Prostate gland (tissue), 2 donors: ENCODE measurements around the gene ARHGEF4. TPM values are rescaled to one million over a fixed set of nuclear protein-coding genes. Genes with fewer than 3 reads are reported as not detected.
A peak's percentile ranks its signal among the peaks of the same experiment; 100 is the strongest.

Experiments used
- DNase-seq: peaks from one replicate; pipeline ENCODE4 v3.0.0-alpha.2; 2019; ENCODE audit warnings: low spot score
- H3K27ac ChIP-seq, 2 donors: fragments of 200-600 bp; sonication (generic); 2 replicates each; pipeline ENCODE4 v1.5.1; 2017 to 2019
- H3K27me3 ChIP-seq: fragments of 200-600 bp; sonication (generic); replicated peaks from 2 replicates; pipeline ENCODE4 v1.5.1; 2019; ENCODE audit not compliant: insufficient read depth
- H3K36me3 ChIP-seq, 2 donors: fragments of 200-600 bp; sonication (generic); 1 replicate in 1 of 2; 2 replicates in 1 of 2; pipeline versions ENCODE4 v1.5.1 to v1.8.1; 2017 to 2019
- H3K4me1 ChIP-seq: fragments of 200-600 bp; sonication (generic); replicated peaks from 2 replicates; pipeline ENCODE4 v1.5.1; 2019
- H3K4me3 ChIP-seq, 2 donors: fragments of 200-600 bp; sonication (generic); 2 replicates each; pipeline ENCODE4 v1.5.1; 2017 to 2019
- H3K9me3 ChIP-seq: fragments of 200-600 bp; sonication (generic); 2 replicates; pipeline ENCODE4 v1.5.1; 2017
- POLR2A ChIP-seq: fragments of 450-650 bp; IDR thresholded peaks from one replicate; pipeline ENCODE4 v1.6.1; 2016; ENCODE audit warnings: antibody characterized with exemption, mild to moderate bottlenecking
- POLR2AphosphoS5 ChIP-seq: sonication (generic); formaldehyde crosslinking; IDR thresholded peaks from one replicate; pipeline ENCODE4 v1.6.1; 2017; ENCODE audit warnings: antibody characterized with exemption
- WGBS: methylation state at CpG from one replicate; pipeline ENCODE4 v1.1.5; 2018; 5-methylcytosine and 5-hydroxymethylcytosine counted together
- intact Hi-C: fragments of 100-400 bp; cut with DNase I; formaldehyde crosslinking; loops from one replicate; pipeline ENCODE4 v1.14.2; 2022
- total RNA-seq, 2 donors: library from RNA; depleted of rRNA; stranded (reverse); fragments of >200 nt; gene quantifications; one replicate each; pipeline ENCODE4 v1.1.0, GENCODE V29; 2016
- TF ChIP-seq, protein P1 (sequence below), 4 experiments: fragments of 200-600 bp in 2 of 4; fragments of 450-650 bp in 2 of 4; sonication (generic) in 2 of 4; IDR thresholded peaks; 1 replicate in 3 of 4; 2 replicates in 1 of 4; pipeline ENCODE4 v1.5.1; 2016 to 2019; ENCODE audit warnings: antibody characterized with exemption in 4 of 4, mild to moderate bottlenecking in 2 of 4, moderate library complexity in 2 of 4

ARHGEF4 gene
- total RNA-seq, 2 donors from 2014 or later, result 9.6 to 56.0 TPM

DNA sequence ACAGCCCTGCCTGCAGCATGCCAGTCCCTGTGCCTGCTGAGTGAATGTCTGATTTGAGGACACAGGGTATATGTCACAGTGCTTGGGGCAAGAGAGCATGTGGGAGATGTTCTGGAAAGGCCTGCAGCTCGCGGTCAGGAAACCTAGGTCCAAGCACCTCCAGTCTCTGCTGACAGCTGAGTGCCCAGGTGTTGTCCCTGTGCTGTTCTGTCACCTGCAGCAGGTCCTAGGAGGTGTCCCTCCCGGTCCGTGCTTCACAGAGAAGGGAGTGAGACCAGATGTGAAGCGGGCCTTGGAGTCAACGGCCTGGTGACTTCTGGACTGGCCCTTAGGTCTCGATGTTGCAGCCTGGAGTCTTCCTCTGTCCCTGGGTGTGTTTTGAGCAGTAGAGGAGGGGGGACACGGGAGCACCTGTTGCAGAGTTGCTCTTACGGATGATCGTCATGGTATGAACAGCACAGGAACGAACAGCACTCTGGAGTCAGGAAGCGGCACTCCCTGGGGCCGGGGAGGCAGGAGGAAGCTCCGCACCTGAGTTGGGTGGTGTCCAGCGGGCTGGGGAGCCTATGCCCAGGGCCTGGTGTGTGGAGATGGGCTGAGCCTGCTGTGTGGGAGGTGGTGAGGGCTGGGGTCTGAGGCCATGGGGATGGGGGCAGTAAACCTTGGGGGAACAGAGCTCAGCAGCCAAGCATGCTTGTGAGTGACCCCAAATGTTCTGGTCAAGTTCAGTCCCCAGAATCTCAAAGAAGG lies 21.6 kb upstream of the ARHGEF4 start:
- Histone ChIP-seq H3K4me1 (no peaks in the 10 kb centered on the region), H3K36me3 (no peaks in the 10 kb centered on the region), H3K4me3 (no peak overlapping the region), H3K27ac (no peak overlapping the region), H3K9me3 (no peaks in the 10 kb centered on the region), H3K27me3 (no peaks in the 10 kb centered on the region)
- TF ChIP-seq, protein P1, sequence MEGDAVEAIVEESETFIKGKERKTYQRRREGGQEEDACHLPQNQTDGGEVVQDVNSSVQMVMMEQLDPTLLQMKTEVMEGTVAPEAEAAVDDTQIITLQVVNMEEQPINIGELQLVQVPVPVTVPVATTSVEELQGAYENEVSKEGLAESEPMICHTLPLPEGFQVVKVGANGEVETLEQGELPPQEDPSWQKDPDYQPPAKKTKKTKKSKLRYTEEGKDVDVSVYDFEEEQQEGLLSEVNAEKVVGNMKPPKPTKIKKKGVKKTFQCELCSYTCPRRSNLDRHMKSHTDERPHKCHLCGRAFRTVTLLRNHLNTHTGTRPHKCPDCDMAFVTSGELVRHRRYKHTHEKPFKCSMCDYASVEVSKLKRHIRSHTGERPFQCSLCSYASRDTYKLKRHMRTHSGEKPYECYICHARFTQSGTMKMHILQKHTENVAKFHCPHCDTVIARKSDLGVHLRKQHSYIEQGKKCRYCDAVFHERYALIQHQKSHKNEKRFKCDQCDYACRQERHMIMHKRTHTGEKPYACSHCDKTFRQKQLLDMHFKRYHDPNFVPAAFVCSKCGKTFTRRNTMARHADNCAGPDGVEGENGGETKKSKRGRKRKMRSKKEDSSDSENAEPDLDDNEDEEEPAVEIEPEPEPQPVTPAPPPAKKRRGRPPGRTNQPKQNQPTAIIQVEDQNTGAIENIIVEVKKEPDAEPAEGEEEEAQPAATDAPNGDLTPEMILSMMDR (IDR thresholded peaks at IDR 0.05), result no peak
- no peak for TF ChIP-seq POLR2A
- TF ChIP-seq POLR2AphosphoS5, result no peak
- intact Hi-C loops, result no loop called here
- DNase-seq, result no peak
- WGBS, result 80% methylated on average over 15 of the region's 15 CpGs

DNA sequence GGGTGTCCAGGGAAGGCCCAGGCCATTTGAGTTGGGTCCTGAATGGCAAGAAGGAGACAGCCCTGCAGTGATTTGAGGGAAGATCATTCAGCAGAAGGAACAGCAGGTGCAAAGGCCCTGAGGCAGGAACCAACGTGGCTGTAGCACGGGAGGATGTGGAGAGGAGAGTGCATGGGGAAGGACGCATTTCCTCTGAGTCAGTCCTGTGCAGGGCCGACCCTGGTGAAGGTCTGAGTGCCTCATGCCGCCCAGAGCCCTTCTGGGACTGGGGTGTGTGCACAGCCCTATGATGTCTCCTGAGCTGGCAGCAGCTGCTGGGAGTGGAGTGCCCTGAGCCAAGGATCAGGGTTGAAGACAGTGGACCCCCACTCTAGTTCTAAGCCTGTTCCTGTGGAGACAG lies 17.9 kb upstream of the ARHGEF4 start:
- H3K27me3 ChIP-seq, result no peaks in the 10 kb centered on the region
- no peaks in the 10 kb centered on the region for H3K4me1 ChIP-seq
- no peak for DNase-seq
- intact Hi-C loops, result no loop called here
- WGBS, result 88% methylated on average over 5 of the region's 5 CpGs
- no peaks in the 10 kb centered on the region for H3K36me3 ChIP-seq
- H3K4me3 ChIP-seq, result no peak overlapping the region
- H3K9me3 ChIP-seq, result no peaks in the 10 kb centered on the region
- H3K27ac ChIP-seq, result no peak overlapping the region
- TF ChIP-seq, protein P1 (IDR thresholded peaks at IDR 0.05), result no peak
- TF ChIP-seq POLR2A (no peak), POLR2AphosphoS5 (no peak)

DNA sequence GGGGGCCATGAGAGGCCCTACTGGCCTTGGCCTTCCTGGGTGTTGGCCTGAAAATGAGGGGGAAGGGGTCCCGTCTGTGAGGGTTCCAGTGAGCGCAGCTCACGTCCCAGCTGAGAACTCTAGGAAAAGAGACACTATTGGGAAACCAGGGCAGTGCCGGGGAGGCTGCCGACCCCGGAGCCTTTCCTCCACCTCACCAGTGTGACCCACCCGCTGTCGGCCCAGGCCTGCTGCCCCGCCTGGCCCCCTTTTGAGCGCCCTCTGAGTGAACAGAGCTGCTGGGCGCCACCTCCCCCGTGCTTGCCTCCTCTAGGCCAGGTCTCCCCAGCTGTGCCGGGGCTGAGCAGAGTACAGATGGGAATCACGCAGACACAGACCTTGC lies 17.5 kb upstream of the ARHGEF4 start:
- no peak for DNase-seq
- H3K4me1 ChIP-seq, result no peaks in the 10 kb centered on the region
- no peaks in the 10 kb centered on the region for H3K36me3 ChIP-seq
- intact Hi-C loops, result no loop called here
- H3K9me3 ChIP-seq, result no peaks in the 10 kb centered on the region
- WGBS, result 87% methylated on average over 14 of the region's 14 CpGs
- peak overlapping the region in 1 of 2 donors; percentile 56 for H3K27ac ChIP-seq
- TF ChIP-seq POLR2A (no peak), POLR2AphosphoS5 (no peak)
- TF ChIP-seq, protein P1 (IDR thresholded peaks at IDR 0.05), result no peak
- no peak overlapping the region for H3K4me3 ChIP-seq
- H3K27me3 ChIP-seq, result no peaks in the 10 kb centered on the region

DNA sequence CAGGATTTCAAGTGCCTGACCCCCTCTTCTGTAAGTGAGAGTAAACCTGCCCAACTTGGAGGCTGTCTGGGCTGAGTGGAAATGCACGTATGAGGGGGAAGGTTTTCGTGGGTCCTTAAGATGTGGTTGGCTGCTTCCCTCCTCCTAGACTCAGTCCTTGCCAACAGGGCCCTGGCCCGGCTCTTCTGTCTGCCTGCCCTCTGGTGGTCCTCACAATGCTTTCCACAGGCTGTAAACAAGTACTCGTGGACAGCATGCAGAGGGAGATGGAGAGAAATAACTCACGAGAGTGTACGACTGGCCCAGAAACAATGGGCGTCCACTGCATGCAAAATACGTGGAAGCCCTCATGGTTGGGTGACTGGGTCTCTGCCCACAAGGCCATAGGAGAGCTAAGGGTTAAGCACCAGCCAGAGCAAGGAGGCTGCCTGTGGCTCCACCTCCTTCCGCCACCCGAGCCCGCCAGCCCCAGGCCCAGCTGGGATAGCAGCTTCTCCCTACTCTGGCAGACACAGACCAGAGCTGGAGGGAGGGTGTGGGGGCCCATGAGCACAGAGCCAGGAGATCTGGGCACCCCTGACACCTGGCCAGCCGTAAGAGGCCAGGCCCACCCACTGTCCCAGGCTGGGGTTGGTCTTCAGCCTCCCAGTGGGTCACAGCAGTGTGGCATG lies 17.0 kb upstream of the ARHGEF4 start:
- no peaks in the 10 kb centered on the region for H3K9me3 ChIP-seq
- H3K4me1 ChIP-seq, result no peaks in the 10 kb centered on the region
- no peak overlapping the region for H3K4me3 ChIP-seq
- no peak for DNase-seq
- H3K36me3 ChIP-seq, result no peaks in the 10 kb centered on the region
- no peaks in the 10 kb centered on the region for H3K27me3 ChIP-seq
- 41% methylated on average over 11 of the region's 12 CpGs for WGBS
- peak overlapping the region; percentile 56 to 76 for H3K27ac ChIP-seq
- TF ChIP-seq, protein P1 (IDR thresholded peaks at IDR 0.05), result no peak
- TF ChIP-seq POLR2A (no peak), POLR2AphosphoS5 (no peak)
- intact Hi-C loops, result no loop called here
